Posterior vena cava (tissue), 2 donors: Measurements from ENCODE around the gene PROZ. TPM values are rescaled to one million over a fixed set of nuclear protein-coding genes. Genes with fewer than 3 reads are reported as not detected.
A peak's percentile ranks its signal among the peaks of the same experiment; 100 is the strongest.
"Not testable (repeated sequence)": the region's sequence is repeated elsewhere in the genome, so short reads cannot be mapped to it uniquely, and the experiment has no call there.

ENCODE experiments used
- DNase-seq: peaks from one replicate; pipeline ENCODE4 v3.0.0-alpha.2; 2020; ENCODE audit warnings: low spot score
- intact Hi-C, 2 donors: fragments of 100-400 bp; cut with DNase I; formaldehyde crosslinking; loops; one replicate each; pipeline versions ENCODE4 v1.14.1 to v1.14.2; 2022 to 2023
- total RNA-seq, 2 donors: library from RNA; stranded (reverse); fragmentation: NEBNext Ultra II Directional; extraction: Animal tissue kit (Norgen Biotek cat#: 25700); gene quantifications; one replicate each; pipeline ENCODE4 v1.2.1, GENCODE V29; 2021
- donor health status: DM: yes; HTN: yes; CAD: no.
- donor health status: DM: yes; HTN: yes; CAD: no.

PROZ gene
- total RNA-seq, 2 donors from 2014 or later = not detected

- no peak for DNase-seq
- intact Hi-C loops = no loop called here
These were observed 6.4 kb upstream of the PROZ start for GRCh38 chr13:113151745-113152690.

- intact Hi-C loops = no loop called here
- no peak for DNase-seq
These were observed 5.8 kb upstream of the PROZ start for GRCh38 chr13:113152691-113152983.

GRCh38 chr13:113152984-113153809 is 5.3 kb upstream of the PROZ start:
- DNase-seq = peak; percentile 89

GRCh38 chr13:113153810-113154748 is 4.4 kb upstream of the PROZ start:
- DNase-seq = peak; percentile 94
- intact Hi-C loops = no loop called here

More at GRCh38 chr13:113152984-113153809, 5.3 kb upstream of the PROZ start:
- intact Hi-C loops = no loop called here

GRCh38 chr13:113155201-113155600 is 3.2 kb upstream of the PROZ start:
- intact Hi-C loops = no loop called here
- no peak for DNase-seq

GRCh38 chr13:113155982-113156655 is 2.3 kb upstream of the PROZ start:
- no peak for DNase-seq
- intact Hi-C loops = no loop called here

GRCh38 chr13:113157206-113157928 is 1.1 kb upstream of the PROZ start:
- intact Hi-C loops = no loop called here
- DNase-seq = no peak

- no peak for DNase-seq
- intact Hi-C loops = no loop called here
These were observed 498 bp downstream of the PROZ start for GRCh38 chr13:113158946-113159345.

GRCh38 chr13:113159701-113160100 is 1.3 kb downstream of the PROZ start:
- no peak for DNase-seq
- intact Hi-C loops = no loop called here

GRCh38 chr13:113160983-113161382 is 2.5 kb downstream of the PROZ start:
- no peak for DNase-seq
- intact Hi-C loops = no loop called here

- intact Hi-C loops = no loop called here
These were observed 3.0 kb downstream of the PROZ start for GRCh38 chr13:113161433-113161832.

GRCh38 chr13:113161975-113162374 is 3.5 kb downstream of the PROZ start:
- DNase-seq, intact Hi-C loops: not testable (repeated sequence)

More at GRCh38 chr13:113161433-113161832, 3.0 kb downstream of the PROZ start:
- no peak for DNase-seq

- intact Hi-C loops = no loop called here
- DNase-seq = no peak
These were observed 4.6 kb downstream of the PROZ start for GRCh38 chr13:113162783-113163685.

GRCh38 chr13:113164492-113164891 is 6.0 kb downstream of the PROZ start:
- no peak for DNase-seq
- intact Hi-C loops = no loop called here

GRCh38 chr13:113166266-113166665 is 7.8 kb downstream of the PROZ start:
- intact Hi-C loops = no loop called here
- no peak for DNase-seq

GRCh38 chr13:113166681-113167080 is 8.2 kb downstream of the PROZ start:
- intact Hi-C loops = no loop called here
- DNase-seq = no peak

GRCh38 chr13:113167155-113167554 is 8.7 kb downstream of the PROZ start:
- DNase-seq = no peak
- intact Hi-C loops = no loop called here
